Thoracic aorta (tissue), 2 donors: ENCODE measurements around the gene COL13A1. TPM values are rescaled to one million over a fixed set of nuclear protein-coding genes. Genes with fewer than 3 reads are reported as not detected.

Source experiments
- ATAC-seq: fragments of 150-250 bp; one replicate; pipeline ENCODE4 v1.8.0; 2017; ENCODE audit warnings: low read depth; ENCODE audit not compliant: insufficient number of reproducible peaks, low FRiP score
- DNase-seq: peaks from one replicate; pipeline ENCODE4 v3.0.0-alpha.2; 2020; ENCODE audit warnings: low spot score
- H3K27ac ChIP-seq, 2 donors: fragments of 200-600 bp; sonication (generic); 1 replicate in 1 of 2; 2 replicates in 1 of 2; pipeline ENCODE4 v1.5.1; 2016; ENCODE audit warnings: mild to moderate bottlenecking in 2 of 2, moderate library complexity in 2 of 2
- H3K27me3 ChIP-seq: fragments of 200-600 bp; sonication (generic); replicated peaks from 2 replicates; pipeline ENCODE4 v1.6.0; 2016; ENCODE audit warnings: mild to moderate bottlenecking; ENCODE audit not compliant: insufficient read depth
- H3K36me3 ChIP-seq: fragments of 200-600 bp; sonication (generic); one replicate; pipeline ENCODE4 v1.5.1; 2016
- H3K4me1 ChIP-seq, 2 donors: fragments of 200-600 bp; sonication (generic); 1 replicate in 1 of 2; 2 replicates in 1 of 2; pipeline versions ENCODE4 v1.5.1 to v1.6.0; 2016; ENCODE audit warnings: low read depth in 2 of 2, mild to moderate bottlenecking in 1 of 2; ENCODE audit not compliant: control insufficient read depth in 1 of 2
- H3K4me3 ChIP-seq: fragments of 200-600 bp; sonication (generic); 2 replicates; pipeline ENCODE4 v1.5.1; 2016; ENCODE audit warnings: mild to moderate bottlenecking
- H3K9me3 ChIP-seq: fragments of 200-600 bp; sonication (generic); 2 replicates; pipeline ENCODE4 v1.5.1; 2016
- total RNA-seq, 2 donors: library from RNA; depleted of rRNA; stranded (reverse); fragments of >200 nt; gene quantifications; one replicate each; pipeline versions ENCODE4 v1.1.0 to v1.2.3, GENCODE V29; 2016
- TF ChIP-seq, protein P1 (sequence below): fragments of 200-600 bp; sonication (generic); IDR thresholded peaks from one replicate; pipeline ENCODE4 v1.5.1; 2019; ENCODE audit warnings: antibody characterized with exemption

COL13A1 gene
- total RNA-seq, 2 donors from 2014 or later = 23.1 to 34.1 TPM

- Histone ChIP-seq H3K27ac (peak overlapping the region; percentile 81 to 86), H3K4me3 (no peak overlapping the region), H3K4me1 (peaks cover 26 to 59% of the 10 kb centered on the region in 2 donors), H3K27me3 (no peaks in the 10 kb centered on the region), H3K36me3 (no peaks in the 10 kb centered on the region), H3K9me3 (no peaks in the 10 kb centered on the region)
- DNase-seq (no peak), ATAC-seq (no peak)
- TF ChIP-seq, protein P1, sequence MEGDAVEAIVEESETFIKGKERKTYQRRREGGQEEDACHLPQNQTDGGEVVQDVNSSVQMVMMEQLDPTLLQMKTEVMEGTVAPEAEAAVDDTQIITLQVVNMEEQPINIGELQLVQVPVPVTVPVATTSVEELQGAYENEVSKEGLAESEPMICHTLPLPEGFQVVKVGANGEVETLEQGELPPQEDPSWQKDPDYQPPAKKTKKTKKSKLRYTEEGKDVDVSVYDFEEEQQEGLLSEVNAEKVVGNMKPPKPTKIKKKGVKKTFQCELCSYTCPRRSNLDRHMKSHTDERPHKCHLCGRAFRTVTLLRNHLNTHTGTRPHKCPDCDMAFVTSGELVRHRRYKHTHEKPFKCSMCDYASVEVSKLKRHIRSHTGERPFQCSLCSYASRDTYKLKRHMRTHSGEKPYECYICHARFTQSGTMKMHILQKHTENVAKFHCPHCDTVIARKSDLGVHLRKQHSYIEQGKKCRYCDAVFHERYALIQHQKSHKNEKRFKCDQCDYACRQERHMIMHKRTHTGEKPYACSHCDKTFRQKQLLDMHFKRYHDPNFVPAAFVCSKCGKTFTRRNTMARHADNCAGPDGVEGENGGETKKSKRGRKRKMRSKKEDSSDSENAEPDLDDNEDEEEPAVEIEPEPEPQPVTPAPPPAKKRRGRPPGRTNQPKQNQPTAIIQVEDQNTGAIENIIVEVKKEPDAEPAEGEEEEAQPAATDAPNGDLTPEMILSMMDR = no peak
These were observed 108.9 kb downstream of the COL13A1 start for GRCh38 chr10:69910561-69910960.

DNA sequence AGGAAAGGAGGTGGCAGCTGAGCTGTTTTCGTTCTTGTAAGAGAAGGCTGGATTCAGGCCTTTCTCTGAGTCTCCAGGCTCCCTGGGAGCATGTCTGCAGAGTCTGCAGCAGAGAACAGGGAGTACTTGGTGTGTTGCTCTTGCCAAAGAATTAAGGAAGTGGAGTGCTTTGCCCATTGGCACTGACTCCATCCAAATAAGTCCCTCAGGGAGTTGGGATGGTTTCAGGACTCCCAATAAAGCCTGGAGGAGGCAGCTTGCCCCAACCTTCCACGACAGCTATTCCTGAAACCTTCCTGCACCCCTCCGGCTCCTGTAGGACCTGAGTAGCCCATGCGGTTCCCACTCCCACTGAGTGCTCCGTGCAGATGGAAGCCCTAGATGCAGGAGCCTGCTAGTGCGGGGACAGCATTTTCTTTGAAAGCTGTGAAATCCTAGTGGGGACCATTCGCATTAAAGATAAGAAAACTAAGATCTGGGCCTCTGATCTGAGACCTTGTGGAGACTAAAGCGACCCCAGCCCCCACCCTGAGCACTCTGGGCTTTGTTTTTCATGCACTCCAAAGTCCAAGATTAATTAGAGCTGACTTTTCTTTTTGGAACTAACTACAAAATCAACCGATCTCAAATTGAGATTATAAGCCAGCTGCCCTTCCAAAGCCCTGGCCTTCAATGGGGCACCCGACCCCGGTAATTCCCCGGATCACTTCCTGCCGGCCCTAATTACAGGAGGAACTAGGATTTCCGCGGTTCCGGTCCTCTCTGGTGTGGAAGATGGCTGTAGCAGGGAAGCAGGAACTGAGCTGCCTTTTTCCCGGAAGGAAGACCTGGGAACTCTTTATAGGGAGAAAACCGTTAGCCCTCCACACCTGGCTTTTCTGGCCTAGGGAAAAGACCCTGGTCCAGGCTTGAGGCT is 110.2 kb downstream of the COL13A1 start:
- no peaks in the 10 kb centered on the region for H3K27me3 ChIP-seq
- DNase-seq (peak; percentile 42), ATAC-seq (peak; percentile 61)
- H3K9me3 ChIP-seq = no peaks in the 10 kb centered on the region
- H3K27ac ChIP-seq = peak overlapping the region; percentile 81 to 86
- H3K4me3 ChIP-seq = no peak overlapping the region
- H3K36me3 ChIP-seq = no peaks in the 10 kb centered on the region
- H3K4me1 ChIP-seq = peaks cover 26 to 59% of the 10 kb centered on the region in 2 donors
- TF ChIP-seq, protein P1 = no peak

DNA sequence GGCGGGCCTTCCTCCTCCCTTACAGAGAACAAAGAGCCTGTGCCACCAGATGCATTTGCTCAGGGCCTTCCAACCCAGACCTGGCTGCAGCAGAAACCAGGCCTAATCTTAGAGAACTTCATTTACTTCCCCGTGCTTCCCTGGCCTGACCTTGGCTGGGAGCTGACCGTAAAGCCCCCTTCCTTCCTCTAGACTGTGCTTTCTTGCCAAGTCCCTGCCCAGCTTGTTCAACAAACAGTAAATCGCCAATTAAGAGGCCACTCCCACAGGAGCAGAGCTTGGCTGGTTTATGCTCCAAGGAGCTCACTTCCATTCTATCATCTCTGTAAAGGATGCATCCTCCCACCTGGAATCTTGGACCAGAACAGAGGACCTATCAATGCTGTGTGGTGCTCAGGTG is 110.9 kb downstream of the COL13A1 start:
- no peaks in the 10 kb centered on the region for H3K27me3 ChIP-seq
- ATAC-seq (no peak), DNase-seq (no peak)
- H3K36me3 ChIP-seq = no peaks in the 10 kb centered on the region
- TF ChIP-seq, protein P1 = no peak
- peaks cover 26 to 59% of the 10 kb centered on the region in 2 donors for H3K4me1 ChIP-seq
- H3K9me3 ChIP-seq = no peaks in the 10 kb centered on the region
- no peak overlapping the region for H3K4me3 ChIP-seq
- peak overlapping the region in 1 of 2 donors; percentile 48 for H3K27ac ChIP-seq

DNA sequence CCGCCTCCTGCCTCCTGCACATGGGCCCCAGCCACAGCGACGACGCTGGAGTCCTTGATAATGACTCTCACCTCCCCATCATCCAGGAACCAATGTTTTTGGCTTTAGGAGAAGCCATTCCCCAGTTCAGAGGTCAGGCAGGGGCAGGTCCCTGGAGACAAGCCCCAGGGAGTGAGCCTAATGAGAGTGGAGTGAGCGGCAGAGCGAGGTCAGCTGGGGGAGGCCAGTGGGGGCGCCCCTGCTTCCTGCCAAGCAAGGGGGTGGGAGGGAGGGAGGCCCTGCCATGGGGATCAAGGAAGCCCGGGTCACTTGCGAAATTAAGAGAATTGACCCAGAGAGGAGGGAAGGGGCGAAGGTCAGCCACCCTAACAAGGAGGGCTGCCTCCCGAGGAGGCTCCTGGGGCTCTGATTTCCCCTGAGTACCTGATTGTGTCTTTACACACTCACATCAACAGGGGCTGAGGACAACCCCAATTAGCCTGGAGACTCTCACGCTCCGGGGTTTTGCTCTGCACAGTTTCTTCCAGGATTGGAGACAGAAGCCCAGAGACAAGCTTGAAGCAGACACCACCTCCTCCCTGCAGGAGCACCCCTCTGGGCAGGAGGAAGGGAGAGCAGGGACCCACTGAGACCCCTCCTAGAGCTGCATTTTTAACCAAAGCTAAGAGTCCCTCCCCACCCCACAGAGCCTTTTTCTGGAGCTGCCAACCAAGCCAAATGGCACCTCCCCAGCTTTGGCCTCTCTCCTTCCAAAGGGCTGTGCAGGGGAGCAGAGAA is 112.1 kb downstream of the COL13A1 start:
- no peak for DNase-seq
- TF ChIP-seq, protein P1 = no peak
- no peak for ATAC-seq
- Histone ChIP-seq H3K4me3 (no peak overlapping the region), H3K27me3 (no peaks in the 10 kb centered on the region), H3K9me3 (no peaks in the 10 kb centered on the region), H3K4me1 (peaks cover 26 to 59% of the 10 kb centered on the region in 2 donors), H3K27ac (peak overlapping the region in 1 of 2 donors; percentile 62), H3K36me3 (no peaks in the 10 kb centered on the region)
